ENCODE results near the gene LPCAT1.

Gene LPCAT1

GRCh38 chr5:1510151-1510561, 13.6 kb downstream of the LPCAT1 start:
- no peaks in the 10 kb centered on the region for H3K9me3 ChIP-seq
- no peak for DNase-seq
- no peaks in the 10 kb centered on the region for H3K4me1 ChIP-seq
- H3K36me3 ChIP-seq = peaks cover 12% of the 10 kb centered on the region
- H3K4me3 ChIP-seq (ENCODE audit: low read depth, low read length) = no peak overlapping the region
- H3K27me3 ChIP-seq = no peaks in the 10 kb centered on the region
- TF ChIP-seq CTCF (IDR thresholded peaks at IDR 0.05; ENCODE audit: low read depth, low read length) = no peak

GRCh38 chr5:1509346-1510085, 14.2 kb downstream of the LPCAT1 start:
- H3K4me3 ChIP-seq (ENCODE audit: low read depth, low read length) = no peak overlapping the region
- peaks cover 12% of the 10 kb centered on the region for H3K36me3 ChIP-seq
- no peaks in the 10 kb centered on the region for H3K9me3 ChIP-seq
- H3K4me1 ChIP-seq = no peaks in the 10 kb centered on the region
- no peak for TF ChIP-seq CTCF (IDR thresholded peaks at IDR 0.05; ENCODE audit: low read depth, low read length)
- H3K27me3 ChIP-seq = no peaks in the 10 kb centered on the region
- DNase-seq = peak; percentile 2

GRCh38 chr5:1508659-1509290, 15.0 kb downstream of the LPCAT1 start:
- H3K4me1 ChIP-seq = no peaks in the 10 kb centered on the region
- no peak overlapping the region for H3K4me3 ChIP-seq (ENCODE audit: low read depth, low read length)
- H3K36me3 ChIP-seq = peaks cover 12% of the 10 kb centered on the region
- TF ChIP-seq CTCF (IDR thresholded peaks at IDR 0.05; ENCODE audit: low read depth, low read length) = no peak
- peak; percentile 4 for DNase-seq
- H3K27me3 ChIP-seq = no peaks in the 10 kb centered on the region
- H3K9me3 ChIP-seq = no peaks in the 10 kb centered on the region

- no peaks in the 10 kb centered on the region for H3K9me3 ChIP-seq
- H3K4me3 ChIP-seq (ENCODE audit: low read depth, low read length) = no peak overlapping the region
- H3K4me1 ChIP-seq = no peaks in the 10 kb centered on the region
- no peak for TF ChIP-seq CTCF (IDR thresholded peaks at IDR 0.05; ENCODE audit: low read depth, low read length)
- peak; percentile 4 for DNase-seq
- H3K36me3 ChIP-seq = peaks cover 12% of the 10 kb centered on the region
- no peaks in the 10 kb centered on the region for H3K27me3 ChIP-seq
These were observed 15.7 kb downstream of the LPCAT1 start for GRCh38 chr5:1507961-1508658.

- no peaks in the 10 kb centered on the region for H3K9me3 ChIP-seq
- H3K27me3 ChIP-seq = no peaks in the 10 kb centered on the region
- H3K36me3 ChIP-seq = peaks cover 12% of the 10 kb centered on the region
- H3K4me3 ChIP-seq (ENCODE audit: low read depth, low read length) = no peak overlapping the region
- DNase-seq = no peak
- TF ChIP-seq CTCF (IDR thresholded peaks at IDR 0.05; ENCODE audit: low read depth, low read length) = no peak
- no peaks in the 10 kb centered on the region for H3K4me1 ChIP-seq
These were observed 16.3 kb downstream of the LPCAT1 start for GRCh38 chr5:1507457-1507856.

- Histone ChIP-seq H3K9me3 (no peaks in the 10 kb centered on the region), H3K4me1 (no peaks in the 10 kb centered on the region), H3K27me3 (no peaks in the 10 kb centered on the region), H3K4me3 (ENCODE audit: low read depth, low read length) (no peak overlapping the region), H3K36me3 (peaks cover 12% of the 10 kb centered on the region)
- no peak for TF ChIP-seq CTCF (IDR thresholded peaks at IDR 0.05; ENCODE audit: low read depth, low read length)
- no peak for DNase-seq
These were observed 16.8 kb downstream of the LPCAT1 start for GRCh38 chr5:1507014-1507375.

Data from BE2C (cell line).